Fibroblast of lung (primary cell): ENCODE results near the gene FMNL2.

Experiments
- CTCF ChIP-seq, 2 donors: IDR thresholded peaks in 1 of 2; conservative IDR thresholded peaks in 1 of 2; 1 replicate in 1 of 2; 2 replicates in 1 of 2; pipeline ENCODE4 v1.5.1; 2011 to 2012; ENCODE audit warnings: low read length in 2 of 2, control low read depth in 1 of 2, inconsistent platforms in 1 of 2, low read depth in 1 of 2, mild to moderate bottlenecking in 1 of 2
- EZH2 ChIP-seq: IDR thresholded peaks from 2 replicates; pipeline ENCODE4 v1.5.1; 2012; ENCODE audit warnings: low read length, control low read depth, mild to moderate bottlenecking; ENCODE audit errors: missing control alignments

GRCh38 chr2:152650768-152651371 is 315.9 kb downstream of the FMNL2 start:
- TF ChIP-seq CTCF (conservative IDR thresholded peaks at IDR 0.05 in 1 of 2, IDR thresholded peaks at IDR 0.05 in 1 of 2; ENCODE audit: low read depth in 1 of 2, low read length in 2 of 2) = no peak
- no peak for TF ChIP-seq EZH2
